CD4-positive, alpha-beta T cell (primary cell): ENCODE results near the gene TMEM184A. TPM values are rescaled to one million over a fixed set of nuclear protein-coding genes. Genes with fewer than 3 reads are reported as not detected.

Source experiments
- ATAC-seq: fragments of 200-7000 bp; cut with Tn5 transposase; one replicate; pipeline ENCODE4 v1.10.0; 2022; ENCODE audit warnings: mild to moderate bottlenecking; ENCODE audit not compliant: poor library complexity
- CTCF ChIA-PET: fragments of 350-600 bp; sonication (Branson Sonifier 250); formaldehyde crosslinking; loops from one replicate; lab custom pipeline; 2021; ENCODE audit warnings: antibody characterized with exemption, inconsistent platforms; lab: Charles Lee
- POLR2A ChIA-PET: fragments of 350-600 bp; sonication (Branson Sonifier 250); formaldehyde crosslinking; loops from one replicate; lab custom pipeline; 2021; ENCODE audit warnings: antibody characterized with exemption, inconsistent platforms; lab: Charles Lee
- DNase-seq, 14 experiments: peaks; one replicate each; pipeline ENCODE4 v3.0.0-alpha.2; 2013 to 2020; ENCODE audit warnings: mixed read lengths in 2 of 14
- H3K27ac ChIP-seq, 2 donors: one replicate each; pipeline versions ENCODE4 v1.5.1 to v1.7.0; 2013; ENCODE audit warnings: low read length in 2 of 2, low read depth in 1 of 2, mild to moderate bottlenecking in 1 of 2
- H3K27me3 ChIP-seq, 2 experiments: 1 replicate in 1 of 2; 2 replicates in 1 of 2; pipeline versions ENCODE4 v1.6.1 to v1.7.0; 2013; ENCODE audit warnings: low read length in 2 of 2, control low read depth in 1 of 2, mild to moderate bottlenecking in 1 of 2, moderate library complexity in 1 of 2; ENCODE audit not compliant: insufficient read depth in 2 of 2, control insufficient read depth in 1 of 2
- H3K36me3 ChIP-seq: one replicate; pipeline ENCODE4 v1.6.1; 2013; ENCODE audit warnings: low read length, control low read depth; ENCODE audit not compliant: insufficient read depth
- H3K4me1 ChIP-seq: one replicate; pipeline ENCODE4 v1.6.1; 2013; ENCODE audit warnings: low read length, control low read depth; ENCODE audit not compliant: insufficient read depth
- H3K4me3 ChIP-seq: one replicate; pipeline ENCODE4 v1.5.1; 2013; ENCODE audit warnings: mild to moderate bottlenecking, low read length, moderate library complexity
- H3K9me3 ChIP-seq, 2 experiments: 1 replicate in 1 of 2; 2 replicates in 1 of 2; pipeline versions ENCODE4 v1.6.1 to v1.7.0; 2013; ENCODE audit warnings: low read length in 2 of 2, mild to moderate bottlenecking in 2 of 2, control low read depth in 1 of 2, moderate library complexity in 1 of 2; ENCODE audit not compliant: control insufficient read depth in 1 of 2, insufficient read depth in 1 of 2
- H3K27ac Mint-ChIP-seq: one replicate; pipeline ENCODE4 v1.8.0; 2020; ENCODE audit warnings: mixed read lengths
- H3K27me3 Mint-ChIP-seq: one replicate; pipeline ENCODE4 v1.8.0; 2021; ENCODE audit warnings: mixed read lengths
- H3K36me3 Mint-ChIP-seq: one replicate; pipeline ENCODE4 v1.8.0; 2021; ENCODE audit warnings: low read depth, mixed read lengths
- H3K4me1 Mint-ChIP-seq: one replicate; pipeline ENCODE4 v1.8.0; 2021; ENCODE audit warnings: low read depth, mixed read lengths
- H3K4me3 Mint-ChIP-seq: one replicate; pipeline ENCODE4 v1.8.0; 2020; ENCODE audit warnings: mild to moderate bottlenecking, mixed read lengths
- H3K9me3 Mint-ChIP-seq: one replicate; pipeline ENCODE4 v1.8.0; 2020; ENCODE audit warnings: mixed read lengths
- intact Hi-C, 2 experiments: fragments of 100-400 bp; cut with DNase I in 1 of 2; cut with micrococcal nuclease in 1 of 2; formaldehyde crosslinking; loops; one replicate each; pipeline versions ENCODE4 v1.15.1 to v1.9.0; 2023 to 2025; cut with DNase I, micrococcal nuclease
- total RNA-seq, 174 experiments: library from RNA in 2 of 174; stranded (reverse) in 2 of 174; gene quantifications; one replicate each; pipeline ENCODE4 v1.2.3 and lab custom pipeline; 2021 to 2026
- TF ChIP-seq, protein P1 (sequence below): fragments of 200-600 bp; IDR thresholded peaks from one replicate; pipeline ENCODE4 v1.8.0; 2022; ENCODE audit warnings: antibody characterized with exemption, mild to moderate bottlenecking

The TMEM184A gene
- total RNA-seq, 2 experiments from 2014 or later: 0.06 TPM; not detected in 1

DNA sequence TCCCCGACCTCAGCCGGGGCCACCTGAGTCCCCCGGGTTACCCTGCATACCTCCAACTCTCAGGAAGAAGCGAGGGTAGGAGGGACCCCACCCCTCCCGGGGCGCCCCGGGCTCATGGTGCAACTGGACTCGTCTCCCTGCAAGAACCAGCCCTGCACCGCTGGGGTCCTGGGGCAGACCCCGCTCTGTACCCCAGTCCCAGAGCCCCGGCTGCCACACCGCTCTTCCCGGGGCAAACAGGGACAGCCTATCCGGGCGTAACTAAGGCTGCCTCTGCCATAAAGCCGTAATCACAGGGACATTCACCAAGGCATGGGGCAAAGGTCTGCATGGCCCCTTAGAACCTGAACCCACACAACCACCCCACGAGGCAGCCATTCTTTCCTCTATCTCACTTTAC is 32.2 kb downstream of the TMEM184A start:
- Mint-ChIP-seq H3K9me3 (no peaks in the 10 kb centered on the region), H3K36me3 (no peaks in the 10 kb centered on the region), H3K4me3 (no peak overlapping the region), H3K27me3 (peaks cover 6% of the 10 kb centered on the region), H3K27ac (no peak overlapping the region), H3K4me1 (no peaks in the 10 kb centered on the region)
- H3K27ac ChIP-seq: no peak overlapping the region
- no peaks in the 10 kb centered on the region for H3K27me3 ChIP-seq
- DNase-seq (no peak), ATAC-seq (no peak)
- ChIA-PET POLR2A (no interaction called here), CTCF (no interaction called here)
- no peaks in the 10 kb centered on the region for H3K4me1 ChIP-seq
- H3K4me3 ChIP-seq: no peak overlapping the region
- H3K36me3 ChIP-seq: no peaks in the 10 kb centered on the region
- peaks cover 0 to 7% of the 10 kb centered on the region in 2 experiments for H3K9me3 ChIP-seq
- TF ChIP-seq, protein P1, sequence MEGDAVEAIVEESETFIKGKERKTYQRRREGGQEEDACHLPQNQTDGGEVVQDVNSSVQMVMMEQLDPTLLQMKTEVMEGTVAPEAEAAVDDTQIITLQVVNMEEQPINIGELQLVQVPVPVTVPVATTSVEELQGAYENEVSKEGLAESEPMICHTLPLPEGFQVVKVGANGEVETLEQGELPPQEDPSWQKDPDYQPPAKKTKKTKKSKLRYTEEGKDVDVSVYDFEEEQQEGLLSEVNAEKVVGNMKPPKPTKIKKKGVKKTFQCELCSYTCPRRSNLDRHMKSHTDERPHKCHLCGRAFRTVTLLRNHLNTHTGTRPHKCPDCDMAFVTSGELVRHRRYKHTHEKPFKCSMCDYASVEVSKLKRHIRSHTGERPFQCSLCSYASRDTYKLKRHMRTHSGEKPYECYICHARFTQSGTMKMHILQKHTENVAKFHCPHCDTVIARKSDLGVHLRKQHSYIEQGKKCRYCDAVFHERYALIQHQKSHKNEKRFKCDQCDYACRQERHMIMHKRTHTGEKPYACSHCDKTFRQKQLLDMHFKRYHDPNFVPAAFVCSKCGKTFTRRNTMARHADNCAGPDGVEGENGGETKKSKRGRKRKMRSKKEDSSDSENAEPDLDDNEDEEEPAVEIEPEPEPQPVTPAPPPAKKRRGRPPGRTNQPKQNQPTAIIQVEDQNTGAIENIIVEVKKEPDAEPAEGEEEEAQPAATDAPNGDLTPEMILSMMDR: no peak
- intact Hi-C loops: no loop called here

- POLR2A ChIA-PET: no interaction called here
- no peaks in the 10 kb centered on the region for H3K4me1 ChIP-seq
- Mint-ChIP-seq H3K9me3 (no peaks in the 10 kb centered on the region), H3K4me1 (no peaks in the 10 kb centered on the region), H3K27ac (no peak overlapping the region), H3K4me3 (no peak overlapping the region), H3K27me3 (peaks cover 6% of the 10 kb centered on the region), H3K36me3 (no peaks in the 10 kb centered on the region)
- H3K27me3 ChIP-seq: no peaks in the 10 kb centered on the region
- intact Hi-C loops: no loop called here
- TF ChIP-seq, protein P1: no peak
- CTCF ChIA-PET: no interaction called here
- DNase-seq (no peak), ATAC-seq (no peak)
- no peak overlapping the region for H3K4me3 ChIP-seq
- peaks cover 0 to 11% of the 10 kb centered on the region in 2 experiments for H3K9me3 ChIP-seq
- no peak overlapping the region for H3K27ac ChIP-seq
- no peaks in the 10 kb centered on the region for H3K36me3 ChIP-seq
Measured at GRCh38 chr7:1523208-1523607, 32.8 kb downstream of the TMEM184A start.

- Histone ChIP-seq H3K4me3 (no peak overlapping the region), H3K36me3 (no peaks in the 10 kb centered on the region), H3K9me3 (peaks cover 0 to 11% of the 10 kb centered on the region in 2 experiments), H3K4me1 (no peaks in the 10 kb centered on the region), H3K27me3 (no peaks in the 10 kb centered on the region), H3K27ac (no peak overlapping the region)
- Mint-ChIP-seq H3K9me3 (no peaks in the 10 kb centered on the region), H3K36me3 (no peaks in the 10 kb centered on the region), H3K4me3 (no peak overlapping the region), H3K27ac (no peak overlapping the region), H3K27me3 (peaks cover under 1% of the 10 kb centered on the region), H3K4me1 (no peaks in the 10 kb centered on the region)
- intact Hi-C loops: no loop called here
- ATAC-seq (no peak), DNase-seq (peak in 2 of 14 experiments; percentile 42 to 60)
- ChIA-PET POLR2A (no interaction called here), CTCF (no interaction called here)
- TF ChIP-seq, protein P1: no peak
Measured at GRCh38 chr7:1521456-1521855, 34.5 kb downstream of the TMEM184A start.
